Measurements from ENCODE around the gene CD300LF.

The CD300LF gene

GRCh38 chr17:74729368-74729767 is 16.6 kb upstream of the CD300LF start:
- DNase-seq, result no peak

- DNase-seq, result no peak
Observed at GRCh38 chr17:74728702-74729075, 16.0 kb upstream of the CD300LF start.

- no peak for DNase-seq
Observed at GRCh38 chr17:74728033-74728701, 15.4 kb upstream of the CD300LF start.

- no peak for DNase-seq
Observed at GRCh38 chr17:74725111-74725510, 12.4 kb upstream of the CD300LF start.

- DNase-seq, result no peak
Observed at GRCh38 chr17:74723891-74724290, 11.2 kb upstream of the CD300LF start.

- DNase-seq, result no peak
Observed at GRCh38 chr17:74722782-74723181, 10.1 kb upstream of the CD300LF start.

- no peak for DNase-seq
Observed at GRCh38 chr17:74720506-74720905, 7.8 kb upstream of the CD300LF start.

GRCh38 chr17:74715144-74715543 is 2.4 kb upstream of the CD300LF start:
- DNase-seq, result no peak

GRCh38 chr17:74713171-74713755 is 540 bp upstream of the CD300LF start:
- DNase-seq, result no peak

- no peak for DNase-seq
Observed at GRCh38 chr17:74712301-74712700, 422 bp downstream of the CD300LF start.

- DNase-seq, result no peak
Observed at GRCh38 chr17:74711058-74711824, 1.5 kb downstream of the CD300LF start.

- DNase-seq, result no peak
Observed at GRCh38 chr17:74704544-74704943, 8.2 kb downstream of the CD300LF start.

GRCh38 chr17:74703311-74703710 is 9.4 kb downstream of the CD300LF start:
- DNase-seq, result no peak

- DNase-seq, result no peak
Observed at GRCh38 chr17:74702116-74702871, 10.4 kb downstream of the CD300LF start.

- no peak for DNase-seq
Observed at GRCh38 chr17:74699236-74699635, 13.5 kb downstream of the CD300LF start.

- no peak for DNase-seq
Observed at GRCh38 chr17:74698069-74698468, 14.7 kb downstream of the CD300LF start.

- no peak for DNase-seq
Observed at GRCh38 chr17:74697515-74697914, 15.2 kb downstream of the CD300LF start.

- no peak for DNase-seq
Observed at GRCh38 chr17:74695629-74696028, 17.1 kb downstream of the CD300LF start.

GRCh38 chr17:74694081-74694480 is 18.6 kb downstream of the CD300LF start:
- no peak for DNase-seq

- DNase-seq, result no peak
Observed at GRCh38 chr17:74691151-74691550, 21.6 kb downstream of the CD300LF start.

- DNase-seq, result no peak
Observed at GRCh38 chr17:74690409-74690825, 22.3 kb downstream of the CD300LF start.

- DNase-seq, result no peak
Observed at GRCh38 chr17:74687886-74688285, 24.8 kb downstream of the CD300LF start.

- no peak for DNase-seq
Observed at GRCh38 chr17:74686761-74687160, 26.0 kb downstream of the CD300LF start.

Data from activated CD4-positive, CD25-positive, alpha-beta regulatory T cell (primary cell).